Measurements from ENCODE around the gene AUTS2.

DNA sequence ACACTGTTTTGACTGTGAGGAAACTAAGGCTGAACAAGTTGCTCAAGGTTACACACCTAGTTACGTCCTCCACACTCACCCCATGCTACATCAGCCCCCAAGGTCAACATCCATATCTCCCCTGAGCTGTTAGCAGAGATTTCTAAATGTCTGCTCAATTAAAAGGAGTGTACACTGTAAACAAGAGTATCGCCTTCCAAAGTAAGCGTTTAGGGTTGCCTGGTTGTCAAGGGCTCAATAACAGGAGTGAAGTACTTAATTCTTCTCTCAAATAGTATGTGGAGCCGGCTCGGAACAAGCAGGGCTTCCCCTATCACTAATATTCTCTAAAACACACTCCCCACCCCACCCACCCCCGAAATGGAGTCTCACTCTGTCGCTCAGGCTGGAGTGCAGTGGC lies 1120.8 kb downstream of the AUTS2 start:
- no peak for TF ChIP-seq GATA2 (IDR thresholded peaks at IDR 0.05; ENCODE audit: low read depth, low read length)
- TF ChIP-seq GATA3 (IDR thresholded peaks at IDR 0.05; ENCODE audit: low read depth, low read length) = no peak
